Osteocyte (in vitro differentiated cells): ENCODE measurements around the gene RRAS2. TPM values are rescaled to one million over a fixed set of nuclear protein-coding genes. Genes with fewer than 3 reads are reported as not detected.

Source experiments
- DNase-seq: peaks from one replicate; pipeline ENCODE4 v3.0.0; 2021; ENCODE audit warnings: mixed read lengths; ENCODE audit not compliant: unreplicated experiment; ENCODE audit errors: extremely low spot score
- H3K27ac Mint-ChIP-seq: one replicate; pipeline ENCODE4 v1.8.0; 2021; ENCODE audit warnings: mild to moderate bottlenecking, mixed read lengths; ENCODE audit not compliant: unreplicated experiment
- H3K27me3 Mint-ChIP-seq: one replicate; pipeline ENCODE4 v1.8.0; 2021; ENCODE audit warnings: mixed read lengths; ENCODE audit not compliant: unreplicated experiment
- H3K36me3 Mint-ChIP-seq: one replicate; pipeline ENCODE4 v1.8.0; 2021; ENCODE audit warnings: mixed read lengths; ENCODE audit not compliant: unreplicated experiment
- H3K4me1 Mint-ChIP-seq: one replicate; pipeline ENCODE4 v1.8.0; 2021; ENCODE audit warnings: mixed read lengths; ENCODE audit not compliant: unreplicated experiment
- H3K4me3 Mint-ChIP-seq: one replicate; pipeline ENCODE4 v1.8.0; 2021; ENCODE audit warnings: mild to moderate bottlenecking, moderate library complexity, mixed read lengths; ENCODE audit not compliant: unreplicated experiment
- H3K9me3 Mint-ChIP-seq: one replicate; pipeline ENCODE4 v1.8.0; 2021; ENCODE audit warnings: mixed read lengths; ENCODE audit not compliant: unreplicated experiment
- CTCF ChIP-seq: fragments of 200-600 bp; sonication (generic); IDR thresholded peaks from 2 replicates; pipeline ENCODE4 v1.5.0; 2021; ENCODE audit warnings: antibody characterized with exemption, mild to moderate bottlenecking, moderate library complexity
- total RNA-seq: library from RNA; stranded (reverse); gene quantifications from 2 replicates; pipeline ENCODE4 v1.2.1, GENCODE V29; 2021

The RRAS2 gene
- total RNA-seq, 1 donor from 2014 or later, result 95.7 TPM

- no peak for DNase-seq
- Mint-ChIP-seq H3K4me3 (no peak overlapping the region), H3K27ac (peak overlapping the region; percentile 72), H3K4me1 (peaks cover 24% of the 10 kb centered on the region), H3K27me3 (no peaks in the 10 kb centered on the region), H3K36me3 (peaks cover 40% of the 10 kb centered on the region), H3K9me3 (no peaks in the 10 kb centered on the region)
- no peak for TF ChIP-seq CTCF
These were observed 83.9 kb downstream of the RRAS2 start for GRCh38 chr11:14275076-14275475.

- no peak for DNase-seq
- H3K27ac Mint-ChIP-seq, result peak overlapping the region; percentile 27
- no peaks in the 10 kb centered on the region for H3K27me3 Mint-ChIP-seq
- no peaks in the 10 kb centered on the region for H3K9me3 Mint-ChIP-seq
- no peak for TF ChIP-seq CTCF
- H3K36me3 Mint-ChIP-seq, result peaks cover 39% of the 10 kb centered on the region
- H3K4me1 Mint-ChIP-seq, result peaks cover 24% of the 10 kb centered on the region
- no peak overlapping the region for H3K4me3 Mint-ChIP-seq
These were observed 85.1 kb downstream of the RRAS2 start for GRCh38 chr11:14273895-14274294.

- Mint-ChIP-seq H3K4me3 (no peak overlapping the region), H3K27ac (no peak overlapping the region), H3K27me3 (no peaks in the 10 kb centered on the region), H3K36me3 (peaks cover 32% of the 10 kb centered on the region), H3K4me1 (peaks cover 30% of the 10 kb centered on the region), H3K9me3 (no peaks in the 10 kb centered on the region)
- TF ChIP-seq CTCF, result no peak
- DNase-seq, result no peak
These were observed 88.1 kb downstream of the RRAS2 start for GRCh38 chr11:14270690-14271542.

GRCh38 chr11:14269692-14270573 is 89.0 kb downstream of the RRAS2 start:
- Mint-ChIP-seq H3K27me3 (no peaks in the 10 kb centered on the region), H3K4me1 (peaks cover 20% of the 10 kb centered on the region), H3K27ac (no peak overlapping the region), H3K4me3 (no peak overlapping the region), H3K36me3 (peaks cover 34% of the 10 kb centered on the region), H3K9me3 (no peaks in the 10 kb centered on the region)
- DNase-seq, result no peak
- no peak for TF ChIP-seq CTCF
